Measurements from ENCODE around the gene ANO3.

ANO3 gene

GRCh38 chr11:26620282-26621045, 288.5 kb downstream of the ANO3 start:
- H3K36me3 ChIP-seq (ENCODE audit: control insufficient read depth, insufficient read depth, low read length), result no peaks in the 10 kb centered on the region
- no peaks in the 10 kb centered on the region for H3K27me3 ChIP-seq (replicated peaks; ENCODE audit: control insufficient read depth, insufficient read depth, low read length)
- no peak overlapping the region for H3K4me3 ChIP-seq (replicated peaks; ENCODE audit: low read depth, low read length)
- no peak for TF ChIP-seq CTCF (IDR thresholded peaks at IDR 0.05; ENCODE audit: insufficient read depth, low read length, poor library complexity, severe bottlenecking)
- no peak for DNase-seq (ENCODE audit: extremely low read depth, insufficient read length)

- Histone ChIP-seq H3K4me3 (replicated peaks; ENCODE audit: low read depth, low read length) (no peak overlapping the region), H3K27me3 (replicated peaks; ENCODE audit: control insufficient read depth, insufficient read depth, low read length) (no peaks in the 10 kb centered on the region), H3K36me3 (ENCODE audit: control insufficient read depth, insufficient read depth, low read length) (no peaks in the 10 kb centered on the region)
- TF ChIP-seq CTCF (IDR thresholded peaks at IDR 0.05; ENCODE audit: insufficient read depth, low read length, poor library complexity, severe bottlenecking), result no peak
- DNase-seq (ENCODE audit: extremely low read depth, insufficient read length), result no peak
These were observed 289.2 kb downstream of the ANO3 start for GRCh38 chr11:26621132-26621531.

- no peak for DNase-seq (ENCODE audit: extremely low read depth, insufficient read length)
- H3K36me3 ChIP-seq (ENCODE audit: control insufficient read depth, insufficient read depth, low read length), result no peaks in the 10 kb centered on the region
- no peak for TF ChIP-seq CTCF (IDR thresholded peaks at IDR 0.05; ENCODE audit: insufficient read depth, low read length, poor library complexity, severe bottlenecking)
- no peak overlapping the region for H3K4me3 ChIP-seq (replicated peaks; ENCODE audit: low read depth, low read length)
- no peaks in the 10 kb centered on the region for H3K27me3 ChIP-seq (replicated peaks; ENCODE audit: control insufficient read depth, insufficient read depth, low read length)
These were observed 290.3 kb downstream of the ANO3 start for GRCh38 chr11:26622181-26622580.

- no peak for DNase-seq (ENCODE audit: extremely low read depth, insufficient read length)
- TF ChIP-seq CTCF (IDR thresholded peaks at IDR 0.05; ENCODE audit: insufficient read depth, low read length, poor library complexity, severe bottlenecking), result no peak
- no peaks in the 10 kb centered on the region for H3K27me3 ChIP-seq (replicated peaks; ENCODE audit: control insufficient read depth, insufficient read depth, low read length)
- no peaks in the 10 kb centered on the region for H3K36me3 ChIP-seq (ENCODE audit: control insufficient read depth, insufficient read depth, low read length)
- H3K4me3 ChIP-seq (replicated peaks; ENCODE audit: low read depth, low read length), result no peak overlapping the region
These were observed 291.2 kb downstream of the ANO3 start for GRCh38 chr11:26623076-26623659.

GRCh38 chr11:26626346-26626745, 294.4 kb downstream of the ANO3 start:
- no peak for TF ChIP-seq CTCF (IDR thresholded peaks at IDR 0.05; ENCODE audit: insufficient read depth, low read length, poor library complexity, severe bottlenecking)
- H3K4me3 ChIP-seq (replicated peaks; ENCODE audit: low read depth, low read length), result no peak overlapping the region
- H3K36me3 ChIP-seq (ENCODE audit: control insufficient read depth, insufficient read depth, low read length), result no peaks in the 10 kb centered on the region
- DNase-seq (ENCODE audit: extremely low read depth, insufficient read length), result no peak
- H3K27me3 ChIP-seq (replicated peaks; ENCODE audit: control insufficient read depth, insufficient read depth, low read length), result no peaks in the 10 kb centered on the region

Data from GM06990 (cell line).